Tibial nerve (tissue), 4 donors: ENCODE measurements around the gene PNPLA7. TPM values are rescaled to one million over a fixed set of nuclear protein-coding genes. Genes with fewer than 3 reads are reported as not detected.

Experiments
- DNase-seq, 2 donors: peaks; one replicate each; pipeline ENCODE4 v3.0.0-alpha.2; 2019; ENCODE audit warnings: low spot score in 2 of 2
- H3K27ac ChIP-seq, 4 donors: fragments of 200-600 bp; sonication (generic) in 3 of 4; one replicate each; pipeline ENCODE4 v1.5.1; 2017 to 2019; ENCODE audit warnings: mild to moderate bottlenecking in 1 of 4
- H3K27me3 ChIP-seq, 2 donors: fragments of 200-600 bp; sonication (generic) in 1 of 2; one replicate each; pipeline versions ENCODE4 v1.5.1 to v1.6.0; 2017 to 2019
- H3K36me3 ChIP-seq, 3 donors: fragments of 200-600 bp; sonication (generic); one replicate each; pipeline ENCODE4 v1.5.1; 2018 to 2019
- H3K4me1 ChIP-seq, 4 donors: fragments of 200-600 bp; sonication (generic) in 3 of 4; one replicate each; pipeline ENCODE4 v1.5.1; 2017 to 2019
- H3K4me3 ChIP-seq, 4 donors: fragments of 200-600 bp; sonication (generic) in 3 of 4; one replicate each; pipeline ENCODE4 v1.5.1; 2017 to 2019; ENCODE audit warnings: mild to moderate bottlenecking in 1 of 4, moderate library complexity in 1 of 4
- H3K9me3 ChIP-seq, 4 donors: fragments of 200-600 bp; sonication (generic) in 3 of 4; one replicate each; pipeline ENCODE4 v1.5.1; 2017 to 2019
- EP300 ChIP-seq, 2 donors: sonication (generic); formaldehyde crosslinking; IDR thresholded peaks; one replicate each; pipeline ENCODE4 v1.6.1; 2017; ENCODE audit warnings: antibody characterized with exemption in 2 of 2, mild to moderate bottlenecking in 1 of 2
- POLR2A ChIP-seq, 2 donors: fragments of 450-650 bp; IDR thresholded peaks; one replicate each; pipeline ENCODE4 v1.6.1; 2017; ENCODE audit warnings: antibody characterized with exemption in 2 of 2, mild to moderate bottlenecking in 2 of 2, moderate library complexity in 2 of 2
- WGBS, 2 donors: methylation state at CpG; one replicate each; pipeline ENCODE4 v1.1.5; 2018; 5-methylcytosine and 5-hydroxymethylcytosine counted together
- total RNA-seq, 4 donors: library from RNA; depleted of rRNA; stranded (reverse); fragments of >200 nt; gene quantifications; one replicate each; pipeline ENCODE4 v1.1.0, GENCODE V29; 2016
- TF ChIP-seq, protein P1 (sequence below), 5 experiments: fragments of 200-600 bp in 3 of 5; fragments of 450-650 bp in 2 of 5; sonication (generic) in 3 of 5; IDR thresholded peaks; one replicate each; pipeline ENCODE4 v1.5.1; 2016 to 2019; ENCODE audit warnings: antibody characterized with exemption in 5 of 5, mild to moderate bottlenecking in 3 of 5, moderate library complexity in 2 of 5

PNPLA7 gene
- total RNA-seq, 4 donors from 2014 or later = 12.0 to 25.2 (median 18.7) TPM

DNA sequence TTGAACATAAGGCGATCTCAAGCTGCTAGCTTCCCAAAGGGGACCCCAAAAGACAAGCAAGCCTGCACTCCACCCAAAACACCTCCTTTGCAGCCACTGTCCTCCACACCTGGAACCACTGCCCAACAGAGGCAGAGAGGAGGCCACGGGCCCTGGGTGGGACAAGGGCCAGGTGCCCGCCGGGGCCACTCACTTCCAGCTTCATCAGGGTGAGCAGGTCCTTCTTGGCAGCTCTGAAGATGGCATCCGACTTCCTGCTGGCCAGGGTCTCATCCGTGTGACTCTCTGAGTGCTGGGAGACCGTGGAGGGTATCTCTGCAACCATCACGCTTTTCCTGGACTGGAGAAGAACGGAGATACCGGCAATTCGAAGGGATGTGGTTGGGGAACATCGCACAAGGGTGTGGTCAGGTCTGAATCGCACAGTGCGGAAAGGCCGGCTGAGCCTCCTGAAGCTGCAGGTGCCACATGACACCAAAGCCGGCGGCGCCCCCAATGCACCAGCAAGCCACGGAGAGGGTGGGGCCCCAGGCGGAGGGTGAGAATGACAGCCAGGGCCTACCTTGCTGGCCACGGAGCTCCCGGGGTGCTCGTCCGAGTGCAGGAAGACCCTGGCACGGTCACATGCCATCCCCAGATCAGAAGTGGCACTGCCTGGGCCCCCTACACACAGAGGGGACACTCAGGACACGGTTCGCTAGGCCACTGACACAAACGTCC lies 44.6 kb downstream of the PNPLA7 start:
- DNase-seq = no peak
- WGBS, 2 donors = 91 to 92% methylated on average over 25 to 26 of the region's 28 CpGs
- peaks cover 0 to 4% (median 0%) of the 10 kb centered on the region in 4 donors for H3K9me3 ChIP-seq

DNA sequence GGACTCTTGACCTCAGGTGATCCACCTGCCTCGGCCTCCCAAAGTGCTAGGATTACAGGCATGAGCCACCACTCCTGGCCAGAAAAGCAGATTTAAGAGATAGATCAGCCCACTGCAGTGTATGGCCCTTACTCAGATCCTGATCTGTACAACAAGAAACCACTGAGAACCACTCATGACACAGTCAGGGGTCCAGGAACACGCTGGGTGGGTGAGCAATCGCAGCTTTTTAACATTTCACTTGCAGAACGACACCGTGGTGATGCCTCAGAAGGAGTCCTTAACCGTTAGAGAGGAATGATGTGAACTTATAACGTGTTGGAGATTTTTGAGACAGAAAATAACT lies 45.8 kb downstream of the PNPLA7 start:
- no peak for DNase-seq
- Histone ChIP-seq H3K4me3 (no peak overlapping the region), H3K9me3 (peaks cover 0 to 2% (median 0%) of the 10 kb centered on the region in 4 donors), H3K36me3 (peaks cover 0 to 43% (median 0%) of the 10 kb centered on the region in 3 donors), H3K4me1 (no peaks in the 10 kb centered on the region), H3K27ac (no peak overlapping the region), H3K27me3 (no peaks in the 10 kb centered on the region)
- TF ChIP-seq POLR2A (IDR thresholded peaks at IDR 0.05) (no peak), EP300 (IDR thresholded peaks at IDR 0.05) (no peak)
- TF ChIP-seq, protein P1, sequence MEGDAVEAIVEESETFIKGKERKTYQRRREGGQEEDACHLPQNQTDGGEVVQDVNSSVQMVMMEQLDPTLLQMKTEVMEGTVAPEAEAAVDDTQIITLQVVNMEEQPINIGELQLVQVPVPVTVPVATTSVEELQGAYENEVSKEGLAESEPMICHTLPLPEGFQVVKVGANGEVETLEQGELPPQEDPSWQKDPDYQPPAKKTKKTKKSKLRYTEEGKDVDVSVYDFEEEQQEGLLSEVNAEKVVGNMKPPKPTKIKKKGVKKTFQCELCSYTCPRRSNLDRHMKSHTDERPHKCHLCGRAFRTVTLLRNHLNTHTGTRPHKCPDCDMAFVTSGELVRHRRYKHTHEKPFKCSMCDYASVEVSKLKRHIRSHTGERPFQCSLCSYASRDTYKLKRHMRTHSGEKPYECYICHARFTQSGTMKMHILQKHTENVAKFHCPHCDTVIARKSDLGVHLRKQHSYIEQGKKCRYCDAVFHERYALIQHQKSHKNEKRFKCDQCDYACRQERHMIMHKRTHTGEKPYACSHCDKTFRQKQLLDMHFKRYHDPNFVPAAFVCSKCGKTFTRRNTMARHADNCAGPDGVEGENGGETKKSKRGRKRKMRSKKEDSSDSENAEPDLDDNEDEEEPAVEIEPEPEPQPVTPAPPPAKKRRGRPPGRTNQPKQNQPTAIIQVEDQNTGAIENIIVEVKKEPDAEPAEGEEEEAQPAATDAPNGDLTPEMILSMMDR (IDR thresholded peaks at IDR 0.05) = no peak
- WGBS, 2 donors = 91 to 92% methylated on average over 7 of the region's 7 CpGs

More for the DNA sequence above, 44.6 kb downstream of the PNPLA7 start:
- Histone ChIP-seq H3K36me3 (peaks cover 0 to 34% (median 0%) of the 10 kb centered on the region in 3 donors), H3K27ac (no peak overlapping the region), H3K27me3 (no peaks in the 10 kb centered on the region), H3K4me1 (no peaks in the 10 kb centered on the region), H3K4me3 (no peak overlapping the region)
- TF ChIP-seq EP300 (IDR thresholded peaks at IDR 0.05) = no peak
- TF ChIP-seq, protein P1 (IDR thresholded peaks at IDR 0.05) = no peak
- no peak for TF ChIP-seq POLR2A (IDR thresholded peaks at IDR 0.05)

DNA sequence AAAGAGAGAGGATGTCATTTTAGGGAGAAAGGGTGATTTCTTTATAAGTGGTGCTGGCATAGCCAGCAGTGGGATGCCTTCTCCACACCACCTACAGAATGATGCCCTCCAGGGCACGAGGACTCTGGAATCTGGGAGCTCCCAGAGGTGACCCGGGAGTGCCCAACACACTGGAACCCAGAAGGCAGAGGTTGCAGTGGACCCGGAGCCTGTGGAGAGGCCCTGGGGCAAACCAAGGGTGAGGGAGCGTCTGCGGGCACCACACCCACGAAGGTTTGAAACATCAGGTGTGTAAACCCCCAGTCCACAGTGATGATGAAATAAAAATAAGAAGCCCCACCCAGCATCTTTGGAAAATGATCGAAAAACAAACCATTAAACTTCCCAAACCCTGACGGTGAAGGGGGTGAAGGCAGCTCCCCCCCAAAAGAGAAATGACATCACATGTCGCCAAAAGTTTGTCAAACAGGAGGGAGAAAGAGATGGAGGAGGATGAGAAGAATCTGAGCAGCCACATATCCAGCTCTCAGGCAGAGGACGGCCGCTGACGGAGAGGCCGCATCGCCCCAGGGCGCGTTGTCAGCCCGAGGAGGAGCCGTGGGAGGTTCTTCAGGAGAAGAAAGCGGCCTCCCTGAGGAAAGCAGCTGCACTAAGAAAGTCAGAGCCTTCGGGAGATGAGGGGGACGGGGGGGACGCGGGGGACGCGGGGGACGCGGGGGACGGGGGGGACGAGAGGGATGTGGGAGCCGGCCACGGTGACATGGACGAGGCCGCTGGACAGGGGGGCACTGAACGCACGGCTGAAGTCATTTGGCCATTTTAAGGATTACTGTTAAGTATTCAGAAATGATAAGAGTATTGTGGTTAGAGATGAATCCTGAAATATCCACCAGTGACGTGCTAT lies 47.9 kb downstream of the PNPLA7 start:
- Histone ChIP-seq H3K9me3 (no peaks in the 10 kb centered on the region), H3K4me3 (no peak overlapping the region), H3K27me3 (no peaks in the 10 kb centered on the region), H3K4me1 (no peaks in the 10 kb centered on the region), H3K27ac (no peak overlapping the region), H3K36me3 (peaks cover 0 to 51% (median 0%) of the 10 kb centered on the region in 3 donors)
- no peak for DNase-seq
- TF ChIP-seq, protein P1 (IDR thresholded peaks at IDR 0.05) = no peak
- TF ChIP-seq POLR2A (IDR thresholded peaks at IDR 0.05) (no peak), EP300 (IDR thresholded peaks at IDR 0.05) (no peak)
- WGBS, 2 donors = 77 to 82% methylated on average over 34 to 36 of the region's 36 CpGs

DNA sequence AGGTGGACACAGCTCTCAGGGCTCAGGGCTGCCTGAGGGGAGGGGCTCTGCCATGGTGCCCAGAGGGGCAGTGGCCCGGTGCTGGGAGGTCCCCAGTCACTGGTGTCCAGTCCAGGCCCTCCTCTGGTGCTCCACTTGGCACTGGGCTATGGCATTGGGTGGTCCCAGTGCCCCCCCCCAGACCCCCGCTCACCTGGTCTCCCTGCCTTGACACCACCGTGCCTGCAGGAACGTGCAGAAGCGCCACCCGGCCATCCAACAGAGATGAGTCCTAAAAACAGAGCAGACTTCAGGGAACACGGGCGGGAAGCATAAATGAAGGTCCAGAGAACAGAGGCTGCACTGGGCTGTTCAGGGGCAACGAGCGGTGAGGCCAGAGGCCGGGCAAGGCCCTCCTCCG lies 48.7 kb downstream of the PNPLA7 start:
- Histone ChIP-seq H3K27ac (no peak overlapping the region), H3K4me3 (no peak overlapping the region), H3K27me3 (no peaks in the 10 kb centered on the region), H3K36me3 (peaks cover 0 to 59% (median 0%) of the 10 kb centered on the region in 3 donors), H3K9me3 (no peaks in the 10 kb centered on the region), H3K4me1 (no peaks in the 10 kb centered on the region)
- WGBS, 2 donors = 83 to 94% methylated on average over 8 to 11 of the region's 12 CpGs
- no peak for TF ChIP-seq POLR2A (IDR thresholded peaks at IDR 0.05)
- no peak for TF ChIP-seq EP300 (IDR thresholded peaks at IDR 0.05)
- TF ChIP-seq, protein P1 (IDR thresholded peaks at IDR 0.05) = no peak
- DNase-seq = no peak
